Adipose tissue (tissue), 3 donors: ENCODE data around the gene TMEFF2. TPM values are rescaled to one million over a fixed set of nuclear protein-coding genes. Genes with fewer than 3 reads are reported as not detected.

Source experiments
- H3K27ac ChIP-seq: one replicate; pipeline ENCODE4 v1.5.1; 2013; ENCODE audit warnings: low read depth, low read length
- WGBS, 3 donors: extraction: QIAGEN DNeasy Blood & Tissue Kit; methylation state at CpG; one replicate each; pipeline ENCODE4 v1.1.7; 2013; 5-methylcytosine and 5-hydroxymethylcytosine counted together
- polyA plus RNA-seq, 3 donors: library from polyadenylated mRNA; stranded (reverse); fragments of 200-250 nt; gene quantifications; one replicate each; pipeline ENCODE4 v1.2.3, GENCODE V29; 2013
- donor health status: healthy with polysubstance abuse.
- donor health status: Bipolar disorder and iron deficiency.
- donor health status: healthy.

Gene TMEFF2
- polyA plus RNA-seq, 3 donors, result 0.01 to 0.03 TPM; not detected in 1

- no peak overlapping the region for H3K27ac ChIP-seq
- WGBS, 3 donors, result 34 to 56% (median 56%) methylated on average over 1 of the region's 1 CpG
Measured at GRCh38 chr2:192190474-192190873, 4.3 kb downstream of the TMEFF2 start.

DNA sequence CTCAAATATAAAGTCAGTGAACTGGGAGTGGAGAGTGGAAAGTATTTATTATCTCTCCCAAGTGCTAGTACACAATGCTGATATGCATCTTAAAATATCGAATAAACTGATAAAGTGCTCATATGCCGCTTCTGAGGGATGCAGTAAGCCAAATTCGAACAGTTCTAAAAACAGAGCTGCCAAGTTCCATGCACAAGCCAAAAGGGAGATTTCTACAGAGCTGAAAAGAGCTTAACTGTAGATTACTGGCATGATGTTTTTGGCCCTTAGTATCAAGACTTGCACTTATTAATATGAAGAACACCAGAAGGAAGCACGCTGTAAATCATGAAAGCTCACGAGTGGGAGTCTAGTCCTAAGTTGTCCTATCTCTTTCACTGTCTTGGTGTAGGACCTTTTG, 7.9 kb downstream of the TMEFF2 start:
- H3K27ac ChIP-seq, result no peak overlapping the region
- WGBS, 3 donors, result 71 to 81% (median 73%) methylated on average over 5 of the region's 5 CpGs

GRCh38 chr2:192184349-192184748, 10.4 kb downstream of the TMEFF2 start:
- WGBS, 3 donors, result 77 to 95% (median 91%) methylated on average over 2 of the region's 2 CpGs
- H3K27ac ChIP-seq, result no peak overlapping the region

- 66 to 81% (median 74%) methylated on average over 1 of the region's 1 CpG for WGBS, 3 donors
- no peak overlapping the region for H3K27ac ChIP-seq
Measured at GRCh38 chr2:192183296-192183695, 11.4 kb downstream of the TMEFF2 start.

GRCh38 chr2:192166946-192167345, 27.8 kb downstream of the TMEFF2 start:
- WGBS, 3 donors, result 30 to 75% (median 64%) methylated on average over 2 of the region's 2 CpGs
- no peak overlapping the region for H3K27ac ChIP-seq

GRCh38 chr2:192165842-192166241, 28.9 kb downstream of the TMEFF2 start:
- 73 to 93% (median 76%) methylated on average over 4 of the region's 4 CpGs for WGBS, 3 donors

DNA sequence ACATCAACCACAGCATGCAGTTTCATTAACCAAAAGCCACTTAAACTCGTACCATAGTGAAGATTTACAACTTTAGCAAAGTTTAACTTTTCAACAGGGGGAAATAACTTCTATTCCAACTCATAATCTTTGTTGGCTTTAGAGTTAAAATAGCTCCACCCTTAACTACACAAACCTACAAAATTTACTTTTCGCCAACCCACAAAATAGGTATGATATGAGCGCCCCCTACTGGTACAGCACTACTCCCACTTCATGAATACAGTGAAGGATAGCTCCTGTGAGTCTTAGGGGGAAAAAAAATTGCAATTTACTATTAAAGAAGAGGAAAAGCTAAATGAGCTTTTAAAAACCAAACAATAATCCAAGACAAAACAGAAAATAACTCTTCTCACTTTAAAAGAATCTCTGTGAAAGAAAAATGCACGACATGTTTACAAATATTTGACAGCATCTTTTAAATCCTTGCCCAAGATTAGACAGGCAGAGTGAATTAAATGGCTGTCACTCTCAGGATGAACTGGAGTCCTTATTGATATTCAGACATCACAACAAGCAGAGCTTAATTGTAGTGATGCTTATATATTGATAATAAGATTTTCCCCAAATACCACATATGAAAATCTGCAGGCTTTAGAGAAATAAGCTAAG, 32.2 kb downstream of the TMEFF2 start:
- 10 to 17% (median 16%) methylated on average over 4 of the region's 4 CpGs for WGBS, 3 donors
- no peak overlapping the region for H3K27ac ChIP-seq

More at GRCh38 chr2:192165842-192166241, 28.9 kb downstream of the TMEFF2 start:
- no peak overlapping the region for H3K27ac ChIP-seq

DNA sequence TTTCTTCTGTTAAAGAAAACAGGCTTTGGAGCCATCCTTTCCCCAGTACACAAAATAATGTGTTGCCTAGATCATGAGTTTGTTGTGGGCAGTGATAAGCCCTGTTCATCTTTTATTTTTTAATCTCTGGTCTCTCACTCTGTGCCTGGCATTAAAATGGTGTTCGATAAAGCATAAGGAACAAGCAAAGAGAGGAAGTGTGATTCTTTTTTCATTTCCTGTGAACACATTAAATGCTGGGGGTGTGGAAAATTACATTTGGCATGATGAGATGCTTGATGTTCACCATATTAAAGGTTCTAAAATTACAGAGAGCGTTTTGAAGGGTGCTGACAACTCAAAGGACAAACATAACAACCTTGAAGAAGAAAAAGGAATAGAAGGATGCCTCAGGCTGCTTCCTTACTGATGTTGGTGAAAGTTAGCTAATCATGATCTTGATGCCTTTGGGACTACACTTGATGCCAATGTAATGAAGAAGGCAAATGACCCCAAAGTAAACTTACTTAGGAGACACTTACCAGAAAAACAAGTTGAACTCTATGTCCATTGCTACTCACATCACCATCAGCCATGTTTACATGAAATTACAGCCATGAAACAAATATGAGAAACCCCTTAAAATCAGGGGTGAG, 33.0 kb downstream of the TMEFF2 start:
- 51 to 63% (median 54%) methylated on average over 2 of the region's 2 CpGs for WGBS, 3 donors

GRCh38 chr2:192159736-192160135, 35.0 kb downstream of the TMEFF2 start:
- 31 to 79% (median 32%) methylated on average over 1 of the region's 1 CpG for WGBS, 3 donors
- H3K27ac ChIP-seq, result no peak overlapping the region

More for the DNA sequence above, 33.0 kb downstream of the TMEFF2 start:
- H3K27ac ChIP-seq, result no peak overlapping the region

DNA sequence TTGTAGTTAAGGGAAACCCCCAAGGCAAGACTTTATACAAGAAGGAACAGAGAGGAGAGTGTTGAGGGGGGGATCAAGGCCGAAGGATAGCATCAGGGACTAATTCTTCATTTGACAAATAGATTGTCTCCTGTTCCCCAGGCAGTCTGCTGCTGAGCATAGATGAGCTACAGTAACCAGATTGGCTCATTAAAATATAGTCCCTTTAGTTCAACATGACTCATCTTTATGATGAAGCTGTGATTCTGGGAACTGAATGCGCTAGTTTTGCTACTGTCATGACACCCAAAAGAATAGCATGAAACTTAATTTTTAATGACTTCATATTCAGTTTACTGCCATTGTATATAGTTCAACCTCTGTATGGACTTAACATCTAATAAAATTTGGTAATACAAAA, 35.5 kb downstream of the TMEFF2 start:
- 86 to 96% (median 95%) methylated on average over 2 of the region's 2 CpGs for WGBS, 3 donors
- H3K27ac ChIP-seq, result no peak overlapping the region

DNA sequence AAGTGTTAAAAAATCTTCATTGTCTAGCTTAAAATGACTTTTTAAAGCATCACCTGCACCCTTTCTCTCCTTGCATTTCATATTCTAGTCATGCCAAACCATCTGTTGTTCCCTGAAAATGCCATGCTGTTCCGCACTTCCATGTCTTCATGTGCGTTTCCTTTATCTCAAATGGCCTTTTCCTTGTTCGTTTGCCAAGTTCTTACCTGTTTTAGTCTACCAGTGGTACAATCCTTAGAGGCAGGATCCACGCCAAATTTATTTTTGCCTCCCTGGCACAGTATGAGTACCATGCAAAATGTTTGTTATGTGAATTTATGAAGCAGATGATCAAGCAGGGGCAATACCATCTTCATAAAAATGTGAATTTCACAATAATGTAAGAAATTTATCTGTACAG, 37.0 kb downstream of the TMEFF2 start:
- 65 to 84% (median 81%) methylated on average over 4 of the region's 4 CpGs for WGBS, 3 donors
- H3K27ac ChIP-seq, result no peak overlapping the region

GRCh38 chr2:192155511-192156118, 39.1 kb downstream of the TMEFF2 start:
- H3K27ac ChIP-seq, result no peak overlapping the region
- WGBS, 3 donors, result 12 to 37% (median 31%) methylated on average over 1 of the region's 1 CpG

DNA sequence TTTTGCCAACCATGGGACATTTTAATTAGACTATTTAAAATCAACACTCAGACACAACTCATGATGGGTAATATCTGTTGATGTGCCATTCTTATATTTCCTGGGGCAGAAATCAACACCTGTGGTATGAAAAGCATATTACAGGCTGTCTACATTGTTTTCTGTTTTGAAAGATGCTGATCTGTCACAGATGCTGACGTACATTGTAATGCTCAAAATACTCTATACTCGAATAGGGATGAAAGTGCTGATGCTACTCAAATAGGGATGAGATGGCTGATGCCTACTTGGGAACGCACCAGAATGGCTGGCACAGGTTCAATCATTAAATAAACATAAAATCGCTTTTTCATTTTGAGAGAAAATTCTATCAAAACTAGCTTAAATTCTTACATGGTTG, 41.2 kb downstream of the TMEFF2 start:
- no peak overlapping the region for H3K27ac ChIP-seq
- WGBS, 3 donors, result 82 to 95% (median 91%) methylated on average over 4 of the region's 4 CpGs

GRCh38 chr2:192151853-192152252, 42.9 kb downstream of the TMEFF2 start:
- no peak overlapping the region for H3K27ac ChIP-seq
- 43 to 69% (median 67%) methylated on average over 1 of the region's 1 CpG for WGBS, 3 donors

GRCh38 chr2:192150166-192150565, 44.6 kb downstream of the TMEFF2 start:
- 82 to 91% (median 83%) methylated on average over 3 of the region's 3 CpGs for WGBS, 3 donors
- no peak overlapping the region for H3K27ac ChIP-seq

GRCh38 chr2:192148620-192149321, 46.0 kb downstream of the TMEFF2 start:
- WGBS, 3 donors, result 60 to 79% (median 62%) methylated on average over 5 of the region's 5 CpGs
- H3K27ac ChIP-seq, result no peak overlapping the region

GRCh38 chr2:192148241-192148619, 46.5 kb downstream of the TMEFF2 start:
- 55 to 68% (median 62%) methylated on average over 2 of the region's 2 CpGs for WGBS, 3 donors
- no peak overlapping the region for H3K27ac ChIP-seq

DNA sequence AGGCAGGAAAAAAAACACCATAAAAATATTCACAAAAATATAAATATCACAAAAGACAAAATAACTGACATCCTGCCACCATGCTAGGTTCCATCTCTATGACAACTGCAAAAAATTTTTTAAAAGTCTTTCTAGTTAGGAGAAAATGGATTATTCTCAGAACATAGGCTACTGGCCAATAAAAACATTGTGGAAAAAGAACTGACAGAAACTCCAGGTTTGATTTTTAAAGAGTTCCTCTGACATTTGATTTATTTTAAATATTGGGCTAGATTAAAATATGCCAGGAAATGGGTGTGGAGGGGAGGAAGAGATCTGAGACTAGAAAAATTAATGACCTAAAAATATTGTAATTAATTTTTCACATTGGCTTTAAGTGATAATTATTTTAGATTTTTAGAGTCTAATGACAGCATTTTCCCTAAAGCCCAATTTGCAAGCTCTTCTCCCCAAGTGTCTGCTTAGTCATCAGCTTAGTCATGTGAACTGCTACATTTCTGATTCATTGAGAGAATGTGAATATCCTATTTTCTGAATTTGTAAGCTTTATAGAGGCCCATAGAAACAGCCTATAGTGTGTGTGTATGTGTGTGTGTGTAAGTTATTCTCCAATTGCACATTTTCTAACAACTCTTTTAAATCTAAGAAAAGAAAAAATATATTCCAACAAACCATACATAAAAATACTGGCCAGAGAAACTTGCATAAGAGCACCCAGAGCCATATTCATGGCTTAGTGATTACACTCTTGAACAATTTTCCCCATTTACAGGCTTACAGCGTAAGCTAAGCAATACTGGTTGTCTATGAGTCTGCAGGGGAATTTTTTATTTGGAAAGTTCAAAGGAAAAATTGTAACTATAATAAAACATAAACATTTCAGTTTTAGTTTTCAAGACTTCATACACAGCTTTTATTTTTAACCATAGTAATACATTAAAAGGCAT, 48.4 kb downstream of the TMEFF2 start:
- H3K27ac ChIP-seq, result no peak overlapping the region
- WGBS, 3 donors, result 74 to 83% (median 78%) methylated on average over 1 of the region's 1 CpG
